T-helper 9 cell (primary cell): ENCODE data around the gene STK35.

Source experiments
- DNase-seq: peaks from one replicate; pipeline ENCODE4 v3.0.0-alpha.2; 2020
- total RNA-seq, 2 donors: gene quantifications; one replicate each; lab custom pipeline; 2026; lab: John Stamatoyannopoulos, UW

Gene STK35
- total RNA-seq: 30.9 to 54.1 reads per million in 2 donors

GRCh38 chr20:2101057-2101864 is at the start of gene STK35:
TSS of gene STK35 (plus strand) at chr20:2101827. CDS start at chr20:2101882, 55 bp downstream.
- no peak for DNase-seq

- no peak for DNase-seq
Observed at GRCh38 chr20:2051946-2052345, 49.7 kb upstream of the STK35 start.

- DNase-seq: no peak
Observed at GRCh38 chr20:2052741-2053140, 48.9 kb upstream of the STK35 start.

GRCh38 chr20:2053615-2054014 is 48.0 kb upstream of the STK35 start:
- DNase-seq: no peak

GRCh38 chr20:2054911-2055310 is 46.7 kb upstream of the STK35 start:
- no peak for DNase-seq

GRCh38 chr20:2059411-2059810 is 42.2 kb upstream of the STK35 start:
- DNase-seq: no peak

- no peak for DNase-seq
Observed at GRCh38 chr20:2065099-2065498, 36.5 kb upstream of the STK35 start.

GRCh38 chr20:2066461-2067122 is 35.0 kb upstream of the STK35 start:
- no peak for DNase-seq

- DNase-seq: no peak
Observed at GRCh38 chr20:2080532-2081224, 20.9 kb upstream of the STK35 start.

- DNase-seq: no peak
Observed at GRCh38 chr20:2084703-2085102, 16.9 kb upstream of the STK35 start.

- no peak for DNase-seq
Observed at GRCh38 chr20:2086177-2086979, 15.2 kb upstream of the STK35 start.

GRCh38 chr20:2086980-2087377 is 14.6 kb upstream of the STK35 start:
- no peak for DNase-seq

GRCh38 chr20:2088891-2089290 is 12.7 kb upstream of the STK35 start:
- no peak for DNase-seq

GRCh38 chr20:2089447-2089846 is 12.2 kb upstream of the STK35 start:
- no peak for DNase-seq

GRCh38 chr20:2093159-2093781 is 8.4 kb upstream of the STK35 start:
- no peak for DNase-seq

- no peak for DNase-seq
Observed at GRCh38 chr20:2093883-2094282, 7.7 kb upstream of the STK35 start.

GRCh38 chr20:2101865-2102584 is 398 bp downstream of the STK35 start:
- DNase-seq: peak; percentile 85

- peak; percentile 78 for DNase-seq
Observed at GRCh38 chr20:2102585-2103460, 1.2 kb downstream of the STK35 start.

GRCh38 chr20:2103461-2104153 is 2.0 kb downstream of the STK35 start:
- DNase-seq: no peak

GRCh38 chr20:2104236-2104635 is 2.6 kb downstream of the STK35 start:
- DNase-seq: no peak
